ENCODE data around the gene IL19. TPM values are rescaled to one million over a fixed set of nuclear protein-coding genes. Genes with fewer than 3 reads are reported as not detected.

Gene IL19
- total RNA-seq, 1 experiment from 2014 or later: not detected

DNA sequence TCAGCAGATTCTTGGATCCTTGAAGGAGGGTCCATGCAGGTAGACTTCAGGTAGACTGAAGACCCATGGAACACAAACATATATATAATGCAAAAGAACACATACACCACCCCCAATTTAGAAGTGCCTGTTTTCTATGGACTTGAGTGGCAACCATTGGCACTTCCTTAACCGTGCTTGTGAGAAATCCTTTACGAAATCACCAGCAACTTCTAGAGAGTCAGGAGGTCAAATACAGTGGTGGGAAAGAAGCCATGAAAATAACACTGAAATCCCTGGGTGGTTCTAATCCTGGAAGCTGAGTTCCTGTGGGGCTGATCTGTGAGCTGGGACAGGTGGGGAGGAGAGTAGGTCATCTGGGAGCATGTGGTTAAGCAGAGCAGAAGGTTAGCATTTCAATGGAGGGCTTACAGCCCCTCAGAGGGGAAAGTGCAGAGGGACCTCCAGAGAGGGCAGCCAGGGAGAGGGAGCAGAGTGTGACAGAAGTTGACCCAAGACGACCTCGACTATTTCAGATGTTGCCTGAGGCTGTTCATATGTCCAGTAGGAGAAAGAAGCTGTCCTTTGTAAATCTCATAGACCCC is 14.7 kb downstream of the IL19 start:
- H3K4me1 ChIP-seq (replicated peaks; ENCODE audit: insufficient read depth): no peaks in the 10 kb centered on the region
- POLR2A ChIA-PET (ENCODE audit: unreplicated experiment): interaction anchor here (0.7 kb wide), 1 partner anchor 150 kb away, joined by 3 read pairs; the partner anchor contains the start of gene DYRK3
- peaks cover 4% of the 10 kb centered on the region; the same call in 1 of the 2 replicates for H3K27me3 ChIP-seq (ENCODE audit: insufficient read depth, low read depth)
- intact Hi-C loops (cut with micrococcal nuclease; ENCODE audit: unreplicated experiment): no loop called here
- H3K4me3 ChIP-seq: no peak overlapping the region
- H4K20me1 ChIP-seq (ENCODE audit: insufficient read depth): no peaks in the 10 kb centered on the region
- H3K9me2 ChIP-seq (ENCODE audit: insufficient read depth): no peaks in the 10 kb centered on the region
- H3K9me3 ChIP-seq (ENCODE audit: insufficient read depth, low read depth): no peaks in the 10 kb centered on the region
- no peak overlapping the region for H2AFZ ChIP-seq
- H3K27ac ChIP-seq: no peak overlapping the region
- TF ChIP-seq, protein P1, sequence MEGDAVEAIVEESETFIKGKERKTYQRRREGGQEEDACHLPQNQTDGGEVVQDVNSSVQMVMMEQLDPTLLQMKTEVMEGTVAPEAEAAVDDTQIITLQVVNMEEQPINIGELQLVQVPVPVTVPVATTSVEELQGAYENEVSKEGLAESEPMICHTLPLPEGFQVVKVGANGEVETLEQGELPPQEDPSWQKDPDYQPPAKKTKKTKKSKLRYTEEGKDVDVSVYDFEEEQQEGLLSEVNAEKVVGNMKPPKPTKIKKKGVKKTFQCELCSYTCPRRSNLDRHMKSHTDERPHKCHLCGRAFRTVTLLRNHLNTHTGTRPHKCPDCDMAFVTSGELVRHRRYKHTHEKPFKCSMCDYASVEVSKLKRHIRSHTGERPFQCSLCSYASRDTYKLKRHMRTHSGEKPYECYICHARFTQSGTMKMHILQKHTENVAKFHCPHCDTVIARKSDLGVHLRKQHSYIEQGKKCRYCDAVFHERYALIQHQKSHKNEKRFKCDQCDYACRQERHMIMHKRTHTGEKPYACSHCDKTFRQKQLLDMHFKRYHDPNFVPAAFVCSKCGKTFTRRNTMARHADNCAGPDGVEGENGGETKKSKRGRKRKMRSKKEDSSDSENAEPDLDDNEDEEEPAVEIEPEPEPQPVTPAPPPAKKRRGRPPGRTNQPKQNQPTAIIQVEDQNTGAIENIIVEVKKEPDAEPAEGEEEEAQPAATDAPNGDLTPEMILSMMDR (conservative IDR thresholded peaks at IDR 0.05): no peak
- no peak for TF ChIP-seq EZH2 (IDR thresholded peaks at IDR 0.05; ENCODE audit: low read depth)
- H3K4me2 ChIP-seq: no peak overlapping the region
- BruUV-seq (replicated peaks): no TSS peak
- no peak for DNase-seq
- no peaks in the 10 kb centered on the region for H3F3A ChIP-seq (ENCODE audit: insufficient read depth, low read depth)
- H3K79me2 ChIP-seq (ENCODE audit: low read depth): no peaks in the 10 kb centered on the region
- CTCF ChIA-PET: no interaction called here
- H3K36me3 ChIP-seq (ENCODE audit: low read depth): no peaks in the 10 kb centered on the region

DNA sequence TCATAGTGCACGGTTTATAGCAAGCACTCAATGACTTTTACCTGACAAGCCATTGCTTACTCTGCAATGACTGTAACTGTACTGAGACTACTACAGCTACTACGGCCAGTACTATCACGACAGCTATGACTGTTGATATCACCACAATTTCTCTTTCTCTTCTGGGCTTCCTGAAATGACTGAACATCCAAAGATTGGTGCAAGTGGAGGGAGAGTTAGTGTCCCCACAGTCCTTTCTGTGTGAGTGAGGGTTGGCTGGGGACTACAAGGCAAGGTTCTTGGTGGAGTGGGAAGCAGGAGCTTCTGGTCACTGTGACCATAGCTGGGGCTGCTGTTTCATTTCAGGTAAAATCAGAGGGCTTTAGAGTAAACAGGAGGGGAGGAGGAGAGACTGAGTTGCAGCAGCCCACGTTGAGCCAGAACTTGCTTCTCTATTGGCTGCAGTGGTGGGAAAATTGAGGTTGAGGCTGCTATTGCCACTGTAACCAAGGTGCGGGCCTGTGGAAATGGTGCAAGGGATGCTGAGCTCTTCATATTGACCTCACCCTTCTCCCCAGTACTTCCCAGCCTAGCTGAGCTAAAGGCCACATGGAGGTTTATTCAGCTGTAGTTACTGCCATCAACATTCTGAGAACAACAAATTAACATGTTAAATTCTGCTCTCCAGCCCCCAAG is 15.8 kb downstream of the IL19 start:
- Histone ChIP-seq H3K27ac (no peak overlapping the region), H3F3A (ENCODE audit: insufficient read depth, low read depth) (no peaks in the 10 kb centered on the region), H3K9me3 (ENCODE audit: insufficient read depth, low read depth) (no peaks in the 10 kb centered on the region), H3K4me2 (no peak overlapping the region), H3K79me2 (ENCODE audit: low read depth) (no peaks in the 10 kb centered on the region), H4K20me1 (ENCODE audit: insufficient read depth) (no peaks in the 10 kb centered on the region), H2AFZ (no peak overlapping the region), H3K36me3 (ENCODE audit: low read depth) (no peaks in the 10 kb centered on the region), H3K9me2 (ENCODE audit: insufficient read depth) (no peaks in the 10 kb centered on the region), H3K27me3 (ENCODE audit: insufficient read depth, low read depth) (peaks cover 4% of the 10 kb centered on the region; the same call in 1 of the 2 replicates), H3K4me1 (replicated peaks; ENCODE audit: insufficient read depth) (no peaks in the 10 kb centered on the region), H3K4me3 (no peak overlapping the region)
- ChIA-PET POLR2A (ENCODE audit: unreplicated experiment) (interaction anchor here (0.7 kb wide), 1 partner anchor 151 kb away, joined by 3 read pairs; the partner anchor contains the start of gene DYRK3), CTCF (no interaction called here)
- no peak for DNase-seq
- intact Hi-C loops (cut with micrococcal nuclease; ENCODE audit: unreplicated experiment): no loop called here
- BruUV-seq (replicated peaks): no TSS peak
- TF ChIP-seq, protein P1 (conservative IDR thresholded peaks at IDR 0.05): no peak
- TF ChIP-seq EZH2 (IDR thresholded peaks at IDR 0.05; ENCODE audit: low read depth): no peak

DNA sequence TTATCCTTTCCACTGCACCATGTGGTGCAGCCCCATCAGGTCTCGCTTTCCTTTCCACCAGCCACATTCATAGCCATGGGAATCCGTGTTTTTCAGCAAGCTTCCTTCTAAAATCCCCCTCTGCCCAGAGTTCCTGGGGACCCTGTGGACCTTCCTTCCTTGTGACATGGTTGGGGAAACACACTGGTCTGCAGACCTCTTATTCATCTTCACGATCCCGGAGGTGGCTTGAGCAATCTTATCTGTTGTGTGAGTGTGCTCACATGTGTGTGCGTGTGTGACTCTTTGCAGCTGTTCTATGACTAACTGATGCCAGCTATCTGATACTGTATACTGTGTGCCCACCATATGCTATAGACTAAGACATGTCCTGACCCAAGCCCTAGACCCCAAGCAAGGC is 17.3 kb downstream of the IL19 start:
- H3K4me3 ChIP-seq: no peak overlapping the region
- no peaks in the 10 kb centered on the region for H4K20me1 ChIP-seq (ENCODE audit: insufficient read depth)
- no peaks in the 10 kb centered on the region for H3K9me2 ChIP-seq (ENCODE audit: insufficient read depth)
- no peak overlapping the region for H2AFZ ChIP-seq
- BruUV-seq (replicated peaks): no TSS peak
- DNase-seq: no peak
- POLR2A ChIA-PET (ENCODE audit: unreplicated experiment): no interaction called here
- H3F3A ChIP-seq (ENCODE audit: insufficient read depth, low read depth): no peaks in the 10 kb centered on the region
- TF ChIP-seq EZH2 (IDR thresholded peaks at IDR 0.05; ENCODE audit: low read depth): no peak
- TF ChIP-seq, protein P1 (conservative IDR thresholded peaks at IDR 0.05): no peak
- H3K27ac ChIP-seq: no peak overlapping the region
- CTCF ChIA-PET: no interaction called here
- peaks cover 4% of the 10 kb centered on the region; the same call in 1 of the 2 replicates for H3K27me3 ChIP-seq (ENCODE audit: insufficient read depth, low read depth)
- H3K36me3 ChIP-seq (ENCODE audit: low read depth): no peaks in the 10 kb centered on the region
- intact Hi-C loops (cut with micrococcal nuclease; ENCODE audit: unreplicated experiment): no loop called here
- H3K9me3 ChIP-seq (ENCODE audit: insufficient read depth, low read depth): no peaks in the 10 kb centered on the region
- H3K4me2 ChIP-seq: no peak overlapping the region
- H3K4me1 ChIP-seq (replicated peaks; ENCODE audit: insufficient read depth): no peaks in the 10 kb centered on the region
- no peaks in the 10 kb centered on the region for H3K79me2 ChIP-seq (ENCODE audit: low read depth)
